Spinal cord (tissue), 10 donors: ENCODE measurements around the gene SPX. TPM values are rescaled to one million over a fixed set of nuclear protein-coding genes. Genes with fewer than 3 reads are reported as not detected.
A peak's percentile ranks its signal among the peaks of the same experiment; 100 is the strongest.

Experiments used
- DNase-seq, 6 donors: peaks; one replicate each; pipeline versions ENCODE4 v3.0.0 to v3.0.0-alpha.2; 2013 to 2015; ENCODE audit warnings: low spot score in 6 of 6, low read depth in 4 of 6
- H3K27ac ChIP-seq: one replicate; pipeline ENCODE4 v1.5.1; 2013; ENCODE audit warnings: low read depth, low read length, control low read depth
- H3K27me3 ChIP-seq: one replicate; pipeline ENCODE4 v1.6.1; 2013; ENCODE audit warnings: low read length; ENCODE audit not compliant: control insufficient read depth, insufficient read depth
- H3K36me3 ChIP-seq: one replicate; pipeline ENCODE4 v1.6.1; 2013; ENCODE audit warnings: low read length; ENCODE audit not compliant: control insufficient read depth, insufficient read depth
- H3K4me1 ChIP-seq: one replicate; pipeline ENCODE4 v1.6.1; 2013; ENCODE audit warnings: low read length; ENCODE audit not compliant: control insufficient read depth, insufficient read depth
- H3K4me3 ChIP-seq: one replicate; pipeline ENCODE4 v1.5.1; 2013; ENCODE audit warnings: low read depth, low read length, control low read depth
- H3K9me3 ChIP-seq: one replicate; pipeline ENCODE4 v1.6.1; 2013; ENCODE audit warnings: low read length; ENCODE audit not compliant: control insufficient read depth, insufficient read depth
- WGBS: methylation state at CpG from one replicate; pipeline ENCODE4 v1.1.5; 2013; ENCODE audit warnings: missing lambda C conversion rate; ENCODE audit not compliant: insufficient coverage; 5-methylcytosine and 5-hydroxymethylcytosine counted together
- polyA plus RNA-seq, 2 donors: library from polyadenylated mRNA; unstranded; fragments of 120-200 nt; gene quantifications; one replicate each; pipeline ENCODE4 v1.2.1, GENCODE V29; 2013; ENCODE audit not compliant: insufficient read length in 2 of 2
- total RNA-seq, 2 donors: library from RNA; depleted of rRNA in 1 of 2; stranded (reverse); fragments of 120-200 nt in 1 of 2; fragments of >200 nt in 1 of 2; gene quantifications; one replicate each; pipeline versions ENCODE4 v1.2.3 to v1.2.4, GENCODE V29; 2013 to 2014
- donor health status: healthy.

SPX gene
- total and polyA plus RNA-seq, 4 donors, result 4.0 to 6.5 (median 4.5) TPM

DNA sequence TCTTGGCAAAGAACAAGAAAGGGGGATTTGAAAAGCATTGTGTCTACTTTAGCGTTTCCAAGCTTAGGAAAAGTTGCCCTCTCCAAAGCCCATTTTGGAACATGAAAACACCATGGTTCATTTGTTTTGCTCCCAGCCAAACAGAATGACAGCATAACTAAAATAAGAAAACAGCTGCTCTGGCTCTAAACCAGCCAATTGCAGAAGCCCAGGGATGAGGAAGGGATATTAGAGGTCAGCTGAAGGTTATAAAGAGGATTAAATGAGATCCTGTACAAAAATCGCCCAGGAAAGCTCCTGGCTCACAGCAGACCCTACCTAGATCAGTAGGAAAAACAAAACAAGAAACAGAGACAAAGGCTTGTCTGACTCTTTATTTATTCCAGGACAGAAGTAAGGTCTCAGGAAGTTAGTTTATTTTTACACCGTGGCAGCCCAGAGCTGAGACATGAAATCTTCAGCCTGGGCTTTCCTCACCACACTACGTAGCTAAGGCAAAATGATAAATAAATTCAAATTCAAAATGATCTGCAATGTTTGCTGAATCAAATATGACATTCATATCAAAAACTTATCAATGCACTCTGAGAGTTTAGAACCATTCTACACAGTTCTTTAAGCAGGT lies 25.9 kb downstream of the SPX start:
- no peak overlapping the region for H3K27ac ChIP-seq
- H3K27me3 ChIP-seq, result no peaks in the 10 kb centered on the region
- peak in 2 of 6 donors; percentile 4 to 41 for DNase-seq
- no peaks in the 10 kb centered on the region for H3K9me3 ChIP-seq
- no peaks in the 10 kb centered on the region for H3K4me1 ChIP-seq
- H3K36me3 ChIP-seq, result no peaks in the 10 kb centered on the region
- WGBS, result 40% methylated on average over 1 of the region's 4 CpGs
- H3K4me3 ChIP-seq, result no peak overlapping the region

- no peak for DNase-seq
- H3K4me1 ChIP-seq, result no peaks in the 10 kb centered on the region
- H3K36me3 ChIP-seq, result no peaks in the 10 kb centered on the region
- H3K9me3 ChIP-seq, result no peaks in the 10 kb centered on the region
- H3K27ac ChIP-seq, result no peak overlapping the region
- H3K27me3 ChIP-seq, result no peaks in the 10 kb centered on the region
- H3K4me3 ChIP-seq, result no peak overlapping the region
- 100% methylated on average over 1 of the region's 6 CpGs for WGBS
Observed at GRCh38 chr12:21552635-21553328, 26.7 kb downstream of the SPX start.

DNA sequence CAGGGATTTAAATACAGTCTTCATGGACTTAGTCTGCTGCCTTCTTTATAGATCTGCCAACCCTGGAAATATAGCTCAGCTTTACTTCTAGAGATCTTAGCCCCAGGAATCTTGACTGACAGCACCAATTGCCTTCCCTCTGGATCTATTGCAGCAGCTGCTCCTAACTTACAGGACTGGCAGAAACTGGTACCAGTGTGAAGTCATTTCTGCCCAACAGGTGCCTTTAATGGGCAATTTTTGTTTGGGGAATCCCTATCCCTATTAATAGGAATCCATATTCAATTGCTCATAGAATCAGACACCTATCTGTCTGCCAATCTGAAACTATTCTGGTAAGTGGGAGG lies 27.2 kb downstream of the SPX start:
- DNase-seq, result no peak
- Histone ChIP-seq H3K4me1 (no peaks in the 10 kb centered on the region), H3K9me3 (no peaks in the 10 kb centered on the region), H3K36me3 (no peaks in the 10 kb centered on the region), H3K27me3 (no peaks in the 10 kb centered on the region), H3K27ac (no peak overlapping the region), H3K4me3 (no peak overlapping the region)

- Histone ChIP-seq H3K9me3 (no peaks in the 10 kb centered on the region), H3K4me3 (no peak overlapping the region), H3K27ac (no peak overlapping the region), H3K27me3 (no peaks in the 10 kb centered on the region), H3K36me3 (no peaks in the 10 kb centered on the region), H3K4me1 (no peaks in the 10 kb centered on the region)
- WGBS, result 91% methylated on average over 5 of the region's 9 CpGs
- DNase-seq, result no peak
Observed at GRCh38 chr12:21558100-21558679, 32.1 kb downstream of the SPX start.

GRCh38 chr12:21559855-21560569 lies 33.9 kb downstream of the SPX start:
- Histone ChIP-seq H3K27me3 (no peaks in the 10 kb centered on the region), H3K4me1 (no peaks in the 10 kb centered on the region), H3K27ac (no peak overlapping the region), H3K36me3 (no peaks in the 10 kb centered on the region), H3K9me3 (no peaks in the 10 kb centered on the region), H3K4me3 (no peak overlapping the region)
- no peak for DNase-seq
- no CpG with 5 or more reads among the region's 7 CpGs for WGBS

GRCh38 chr12:21561158-21561557 lies 35.1 kb downstream of the SPX start:
- no CpG with 5 or more reads among the region's 2 CpGs for WGBS
- Histone ChIP-seq H3K27me3 (no peaks in the 10 kb centered on the region), H3K36me3 (no peaks in the 10 kb centered on the region), H3K4me3 (no peak overlapping the region), H3K27ac (no peak overlapping the region), H3K9me3 (no peaks in the 10 kb centered on the region), H3K4me1 (no peaks in the 10 kb centered on the region)
- DNase-seq, result no peak

GRCh38 chr12:21562859-21563258 lies 36.8 kb downstream of the SPX start:
- Histone ChIP-seq H3K27me3 (no peaks in the 10 kb centered on the region), H3K4me3 (no peak overlapping the region), H3K27ac (no peak overlapping the region), H3K4me1 (no peaks in the 10 kb centered on the region), H3K9me3 (no peaks in the 10 kb centered on the region), H3K36me3 (no peaks in the 10 kb centered on the region)
- no CpG with 5 or more reads among the region's 2 CpGs for WGBS
- DNase-seq, result no peak

GRCh38 chr12:21566223-21566906 lies 40.3 kb downstream of the SPX start:
- Histone ChIP-seq H3K36me3 (no peaks in the 10 kb centered on the region), H3K27ac (no peak overlapping the region), H3K27me3 (no peaks in the 10 kb centered on the region), H3K4me1 (no peaks in the 10 kb centered on the region), H3K9me3 (no peaks in the 10 kb centered on the region), H3K4me3 (no peak overlapping the region)
- no peak for DNase-seq
- WGBS, result no CpG with 5 or more reads among the region's 5 CpGs

DNA sequence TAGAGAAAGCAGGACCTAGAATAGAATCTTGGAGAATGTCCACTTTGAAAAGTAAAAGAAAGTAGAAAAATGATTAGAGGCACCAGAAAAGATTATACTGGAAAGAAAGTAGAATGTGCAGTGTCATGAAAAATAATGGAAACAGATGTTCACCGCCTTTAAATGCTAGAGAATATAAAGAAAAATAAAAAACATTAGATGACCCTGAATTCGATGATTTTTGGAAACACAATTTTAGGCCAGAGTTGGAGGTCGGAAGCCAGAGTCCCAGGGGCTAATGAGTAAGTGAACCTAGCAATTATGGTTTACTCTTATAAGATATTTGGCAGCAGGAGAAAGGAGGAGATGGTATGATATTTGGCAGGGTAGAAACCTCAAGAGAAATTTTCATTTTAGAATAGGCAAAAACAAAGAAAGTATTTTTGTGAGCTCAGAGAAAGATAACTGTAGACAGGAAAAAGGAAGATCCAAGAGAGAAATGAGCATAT lies 40.9 kb downstream of the SPX start:
- Histone ChIP-seq H3K4me1 (no peaks in the 10 kb centered on the region), H3K27ac (no peak overlapping the region), H3K27me3 (no peaks in the 10 kb centered on the region), H3K4me3 (no peak overlapping the region), H3K9me3 (no peaks in the 10 kb centered on the region), H3K36me3 (no peaks in the 10 kb centered on the region)
- no peak for DNase-seq
- 100% methylated on average over 1 of the region's 3 CpGs for WGBS
